DMS114 treated with DMSO at 0.1 percent for 48 hours (cell line): Measurements from ENCODE around the gene TMX3.

Source experiments
- DNase-seq: peaks from one replicate; lab custom pipeline; 2025; ENCODE audit not compliant: unreplicated experiment; lab: John Stamatoyannopoulos, UW

TMX3 gene

DNA sequence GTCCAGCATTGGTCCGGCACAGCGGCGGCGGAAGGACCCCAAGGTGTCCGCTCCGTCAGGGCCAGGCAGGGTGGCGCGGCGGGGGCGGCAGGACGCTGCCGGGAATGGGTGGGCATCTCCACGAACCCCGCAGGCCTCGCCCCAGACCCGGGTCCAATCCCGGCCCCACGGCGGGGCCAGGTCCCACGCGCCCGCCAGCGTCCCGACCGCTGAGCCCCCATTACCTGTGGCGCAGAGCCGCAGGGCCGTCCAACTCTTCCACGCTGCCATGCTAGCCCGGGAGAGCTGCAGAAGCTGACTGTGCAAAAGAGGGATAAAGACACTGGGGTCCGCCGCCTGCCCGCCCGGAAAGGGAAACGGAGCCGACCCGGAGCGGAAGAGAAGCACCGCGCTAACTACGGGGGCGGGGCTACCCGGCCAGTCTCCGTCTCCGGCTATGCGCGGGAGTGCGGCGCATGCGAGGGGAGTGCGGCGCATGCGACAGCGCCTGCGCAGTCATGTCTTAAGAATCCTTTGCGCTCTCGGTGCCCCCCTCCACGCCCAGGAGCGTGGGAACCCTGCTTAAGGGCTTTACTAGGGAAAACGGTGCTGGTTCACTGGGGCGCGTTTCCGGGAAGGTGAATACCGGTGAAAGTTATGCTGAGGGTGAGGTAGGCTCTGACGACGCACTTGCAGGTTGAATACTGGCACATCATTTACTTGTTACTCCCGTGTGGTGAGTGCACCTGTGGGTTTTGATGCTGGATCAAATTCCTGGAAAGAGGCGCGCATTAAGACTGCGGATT, at the start of gene TMX3:
Gene TMX3, minus strand, starts transcription at position 397 of the 785 bp plus-strand sequence. Its CDS starts 127 bp downstream, at position 270.
- DNase-seq = peak; percentile 79

DNA sequence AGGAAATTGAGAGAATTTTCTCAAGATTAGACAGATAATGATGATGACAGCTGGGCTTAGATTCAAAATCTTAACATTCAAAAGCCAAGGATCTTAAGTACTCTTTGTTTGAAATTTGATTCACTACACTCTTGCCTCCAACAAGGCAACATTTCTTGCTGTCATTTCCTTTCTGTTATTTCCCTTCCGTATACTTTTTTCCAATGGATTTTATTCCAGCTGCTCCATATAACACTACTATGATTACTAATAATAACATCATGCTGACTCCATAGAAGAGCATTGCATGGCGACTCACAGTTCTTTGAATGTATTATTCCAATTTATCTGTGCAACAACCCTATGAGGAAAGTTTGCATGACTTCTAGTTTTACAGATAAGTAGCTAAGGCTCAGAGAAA, 49.1 kb upstream of the TMX3 start:
- no peak for DNase-seq

DNA sequence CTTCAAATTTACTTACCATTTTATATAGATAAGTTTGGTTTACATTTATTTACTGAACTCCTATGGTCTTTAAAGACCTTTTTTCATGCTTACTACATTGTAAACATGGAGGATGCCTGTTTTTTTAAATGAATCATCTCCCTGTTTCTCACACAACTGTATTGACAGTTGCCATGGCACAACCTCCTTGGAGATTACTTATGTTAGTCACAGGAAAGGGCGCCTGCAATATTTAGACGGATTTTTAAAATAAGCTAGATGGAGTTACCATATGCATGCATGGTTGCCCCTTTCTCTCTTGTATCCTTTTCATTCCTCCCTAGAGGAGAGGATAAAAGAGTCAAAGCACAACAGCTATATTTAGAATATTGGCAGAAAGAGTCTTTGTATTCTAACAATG, 48.2 kb upstream of the TMX3 start:
- DNase-seq = no peak

DNA sequence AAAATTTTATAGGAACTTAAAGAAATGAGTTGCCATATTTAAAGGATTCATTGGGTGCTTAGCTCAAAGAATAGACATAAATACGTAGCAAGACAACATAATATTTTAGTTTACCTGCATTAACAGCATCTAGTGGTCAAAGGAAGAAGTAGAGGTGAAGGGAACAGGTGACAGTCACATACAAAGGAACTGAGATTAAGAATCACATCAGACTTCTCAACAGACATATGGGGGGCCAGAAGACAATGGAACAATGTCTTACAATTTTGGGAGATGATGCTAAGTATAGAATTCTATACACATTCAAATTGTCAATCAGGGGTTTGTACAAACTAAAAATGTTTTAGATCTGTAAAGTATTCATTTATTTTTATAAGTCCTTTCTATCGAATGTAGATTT, 44.4 kb upstream of the TMX3 start:
- no peak for DNase-seq

- no peak for DNase-seq
Observed at GRCh38 chr18:68757126-68757525, 42.2 kb upstream of the TMX3 start.

- DNase-seq = no peak
Observed at GRCh38 chr18:68742206-68742605, 27.3 kb upstream of the TMX3 start.

- DNase-seq = no peak
Observed at GRCh38 chr18:68740966-68741365, 26.1 kb upstream of the TMX3 start.

- no peak for DNase-seq
Observed at GRCh38 chr18:68739462-68739861, 24.6 kb upstream of the TMX3 start.

DNA sequence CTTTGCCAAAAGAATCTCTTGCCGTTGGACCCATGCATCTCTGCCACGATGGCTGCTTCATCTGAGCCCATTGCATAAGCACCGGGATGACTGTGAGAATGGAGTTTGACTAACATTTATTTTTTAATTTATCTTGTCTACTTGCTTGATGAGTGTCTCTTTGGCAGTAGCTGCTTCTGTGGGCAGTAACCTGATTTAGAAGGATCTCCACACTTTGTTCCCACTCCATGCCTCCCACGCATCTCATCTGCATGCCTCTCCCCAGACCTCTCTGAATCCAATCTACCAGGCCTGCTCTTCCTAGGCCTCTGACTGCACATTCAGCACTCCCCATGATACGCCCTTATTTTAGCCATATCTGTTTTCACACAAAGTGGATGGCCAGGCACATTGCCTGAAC, 23.7 kb upstream of the TMX3 start:
- no peak for DNase-seq

DNA sequence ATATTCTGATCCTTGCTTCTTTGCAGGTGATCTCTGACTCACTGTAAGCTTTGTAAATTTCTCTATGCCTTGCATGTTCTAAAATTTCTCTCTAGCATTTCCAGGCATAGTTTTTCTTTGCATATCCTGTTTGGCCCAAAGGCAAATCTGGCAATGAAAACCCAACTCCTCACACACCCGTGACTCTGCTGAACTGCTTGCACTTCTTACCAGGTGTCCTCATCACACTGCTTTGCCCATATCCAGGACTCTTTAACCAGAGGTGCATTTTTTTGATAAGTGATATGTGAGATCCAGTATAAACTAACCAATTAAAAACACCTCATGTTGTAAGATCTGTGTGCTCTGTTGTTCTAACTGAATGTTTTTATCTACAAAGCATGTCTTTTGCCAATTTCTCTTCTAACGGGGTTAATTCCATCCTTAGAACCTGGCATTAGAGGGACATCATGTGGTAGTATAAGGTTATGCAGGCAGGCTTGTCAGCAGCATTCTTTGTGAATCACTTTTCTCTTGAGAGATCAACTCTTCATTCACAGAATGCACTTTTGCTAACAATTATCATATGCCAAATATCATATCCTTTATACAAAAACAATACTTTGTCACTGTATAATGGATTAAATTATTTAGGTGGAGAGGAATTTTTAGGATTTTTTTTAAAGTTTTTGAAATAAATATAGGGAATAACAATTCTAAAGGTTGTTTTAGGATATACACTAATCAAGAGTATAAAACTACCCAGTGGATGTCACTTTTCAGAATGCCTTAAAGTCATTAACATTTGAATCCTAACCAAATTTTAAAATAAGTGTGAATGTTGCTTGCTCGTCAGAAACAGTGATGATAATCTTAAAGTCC, 20.8 kb upstream of the TMX3 start:
- DNase-seq = peak; percentile 16

DNA sequence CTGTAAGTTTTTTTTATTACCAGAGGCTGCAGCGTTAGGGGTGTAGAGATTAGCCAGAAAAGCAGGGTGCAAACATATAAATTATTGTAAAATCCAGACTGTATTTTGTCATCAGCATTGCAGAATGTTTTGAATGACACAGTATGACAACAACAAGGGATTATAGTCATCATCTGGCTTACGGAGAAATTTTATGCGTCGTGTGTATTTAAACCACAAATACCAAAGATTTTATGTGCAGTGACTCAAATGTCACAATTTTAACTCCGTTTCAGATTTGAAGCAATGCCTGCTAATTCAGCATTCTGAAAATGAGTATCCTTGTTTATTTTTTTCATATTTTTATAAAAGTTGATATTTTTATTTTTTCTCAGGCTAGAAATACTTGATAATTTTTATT, 19.4 kb upstream of the TMX3 start:
- no peak for DNase-seq

DNA sequence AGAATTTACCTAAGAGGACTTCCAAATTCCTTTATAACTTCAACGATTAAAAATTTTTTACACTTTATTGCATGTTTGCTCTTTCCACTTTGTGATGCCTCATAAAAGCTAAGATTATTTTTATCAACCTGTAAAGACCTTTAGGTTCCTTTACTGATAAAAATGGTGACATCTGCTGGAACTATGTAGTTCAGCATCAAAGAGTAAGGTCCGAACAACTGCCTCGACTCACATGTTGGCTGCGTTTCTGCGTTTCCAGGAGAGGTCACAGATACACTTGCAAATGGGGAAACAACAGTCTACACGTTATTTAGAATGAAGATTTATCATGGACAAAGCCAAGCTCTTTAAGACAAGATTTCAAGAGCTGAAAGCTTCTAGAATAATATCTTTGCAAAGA, 18.8 kb upstream of the TMX3 start:
- no peak for DNase-seq

GRCh38 chr18:68728081-68728700, 13.3 kb upstream of the TMX3 start:
- no peak for DNase-seq

DNA sequence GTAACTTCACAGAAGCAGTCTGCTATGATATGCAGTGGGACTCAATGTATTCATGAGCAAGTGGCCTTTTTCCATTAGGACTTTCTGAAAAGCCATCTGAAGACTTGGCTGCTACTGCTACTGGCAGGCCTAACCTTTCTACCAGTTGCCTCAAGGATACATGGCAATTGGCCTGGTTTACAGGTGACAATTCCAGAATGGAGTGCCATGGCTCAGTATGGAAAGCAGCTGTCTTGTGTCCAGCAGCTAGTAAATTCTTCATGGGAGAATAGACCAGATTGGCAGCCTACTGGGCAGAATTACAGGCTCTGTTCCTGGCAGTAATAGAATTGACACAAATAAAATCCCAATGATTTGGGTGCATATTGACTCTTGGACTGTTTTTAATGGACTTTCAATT, 12.6 kb upstream of the TMX3 start:
- no peak for DNase-seq

- DNase-seq = no peak
Observed at GRCh38 chr18:68725346-68725745, 10.4 kb upstream of the TMX3 start.

DNA sequence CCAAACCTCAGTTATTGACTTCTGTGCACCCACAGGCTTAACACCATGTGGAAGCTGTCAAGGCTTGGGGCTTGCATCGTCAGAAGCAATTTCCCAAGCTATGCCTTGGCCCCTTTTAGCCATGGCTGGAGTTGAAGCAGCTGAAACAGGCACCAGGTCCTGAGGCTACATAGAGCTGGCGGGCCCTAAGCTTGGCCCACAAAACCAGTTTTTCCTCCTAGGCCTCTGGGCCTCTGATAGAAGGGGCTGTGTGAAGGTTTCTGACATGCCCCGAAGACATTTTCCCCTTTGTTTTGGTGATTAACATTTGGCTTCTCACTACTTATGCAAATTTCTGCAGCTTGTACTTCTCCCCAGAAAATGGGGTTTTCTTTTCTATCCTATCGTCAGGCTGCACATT, 9.1 kb upstream of the TMX3 start:
- DNase-seq = no peak

GRCh38 chr18:68723539-68723938, 8.6 kb upstream of the TMX3 start:
- DNase-seq = no peak

DNA sequence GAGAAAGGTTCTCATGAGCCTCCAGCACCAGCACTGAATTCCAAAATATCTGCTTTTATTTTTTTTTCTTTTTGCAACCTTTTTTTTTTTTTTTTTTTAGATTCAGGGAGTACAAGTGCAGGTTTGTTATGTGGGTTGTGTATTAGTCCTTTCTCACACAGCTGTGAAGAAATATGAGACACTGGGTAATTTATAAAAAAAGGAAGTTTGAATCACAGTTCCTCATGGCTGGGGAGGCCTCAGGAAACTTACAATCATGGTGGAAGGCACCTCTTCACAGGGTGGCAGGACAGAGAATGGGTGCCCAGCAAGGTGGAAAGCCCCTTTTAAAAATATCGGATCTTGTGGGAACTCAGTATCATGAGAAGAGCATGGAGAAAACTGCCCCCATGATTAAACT, 7.9 kb upstream of the TMX3 start:
- no peak for DNase-seq

DNA sequence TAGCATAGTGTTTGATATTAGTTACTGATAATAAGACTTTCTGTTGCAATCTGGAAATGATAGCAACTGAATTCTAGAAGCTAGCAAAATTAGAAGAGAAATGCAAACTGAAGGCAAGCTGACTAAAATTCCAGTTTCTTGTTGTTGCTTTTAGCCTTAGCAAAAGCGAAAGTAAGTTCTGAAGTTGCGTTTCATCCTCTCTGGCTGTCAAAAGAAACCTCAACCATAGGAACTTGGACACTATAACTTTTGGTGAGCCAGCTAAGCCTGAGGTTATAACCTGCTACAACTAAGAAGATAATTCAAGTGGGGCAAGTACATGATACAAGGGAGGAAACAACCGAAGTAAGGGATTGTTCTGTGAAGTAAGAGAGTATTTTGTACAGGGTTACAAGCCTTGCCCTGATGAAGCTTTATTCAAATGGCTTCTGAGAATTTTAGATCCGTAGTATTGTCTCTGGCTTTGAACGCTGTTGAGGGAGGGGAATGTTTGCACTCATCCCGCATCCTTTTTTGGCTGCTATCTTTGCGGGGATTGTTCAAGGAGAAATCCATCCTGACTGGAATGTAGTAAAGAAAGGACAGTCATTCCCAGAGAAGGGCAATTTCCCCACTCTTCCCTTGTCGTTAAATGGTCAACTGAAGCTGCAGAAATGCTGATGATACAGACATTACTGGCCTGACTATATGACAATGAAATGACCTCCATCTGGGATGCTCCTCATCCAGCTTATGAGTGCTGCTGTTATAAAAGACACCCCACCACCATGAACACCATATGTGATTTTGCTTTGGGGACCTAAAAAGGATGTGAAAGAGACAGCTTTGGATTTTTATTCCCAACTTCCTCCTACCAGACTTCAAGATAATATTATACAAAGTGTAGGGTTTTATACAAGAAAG, 7.0 kb upstream of the TMX3 start:
- DNase-seq = no peak

DNA sequence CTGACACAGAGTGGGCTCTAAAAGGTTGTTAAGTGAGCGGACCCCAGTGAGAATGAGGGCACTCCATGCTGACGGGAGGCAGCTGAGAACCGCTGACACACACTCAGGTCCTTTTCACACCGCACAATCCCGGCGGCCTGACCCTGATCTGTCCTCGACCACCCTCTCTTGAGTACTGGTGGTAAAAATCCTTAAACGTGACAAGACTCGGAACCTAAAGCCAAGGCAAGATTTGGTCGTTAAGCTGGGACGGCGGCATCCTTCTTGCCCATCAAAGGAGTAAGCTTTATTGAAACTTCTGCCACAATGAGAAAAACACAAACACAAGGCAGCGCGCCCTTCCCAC, 569 bp downstream of the TMX3 start:
- DNase-seq = no peak

- DNase-seq = no peak
Observed at GRCh38 chr18:68713796-68714195, 1.1 kb downstream of the TMX3 start.
